GM12891 (cell line): ENCODE measurements around the gene CBFB.

Source experiments
- POLR2A ChIP-seq: IDR thresholded peaks from 2 replicates; pipeline ENCODE4 v1.6.1; 2011; ENCODE audit warnings: low read depth, low read length, control low read depth
- POLR2AphosphoS5 ChIP-seq: IDR thresholded peaks from 2 replicates; pipeline ENCODE4 v1.6.1; 2011; ENCODE audit warnings: low read depth, low read length, control low read depth
- TAF1 ChIP-seq: IDR thresholded peaks from 2 replicates; pipeline ENCODE4 v1.6.1; 2011; ENCODE audit warnings: low read depth, low read length, control low read depth

- no peak for TF ChIP-seq POLR2A
- TF ChIP-seq POLR2AphosphoS5: no peak
- no peak for TF ChIP-seq TAF1
These were observed 57.9 kb downstream of the CBFB start for GRCh38 chr16:67086822-67087221.
